NOMO-1 (cell line): ENCODE data around the gene FAM78B.

ENCODE experiments used
- DNase-seq, 2 experiments: peaks; one replicate each; lab custom pipeline; 2025; ENCODE audit not compliant: unreplicated experiment in 2 of 2; lab: John Stamatoyannopoulos, UW

FAM78B gene

GRCh38 chr1:166122873-166123466 is 43.8 kb downstream of the FAM78B start:
- DNase-seq, result no peak

GRCh38 chr1:166121010-166121409 is 45.8 kb downstream of the FAM78B start:
- DNase-seq, result no peak

- no peak for DNase-seq
Observed at GRCh38 chr1:166120281-166120680, 46.5 kb downstream of the FAM78B start.

- DNase-seq, result no peak
Observed at GRCh38 chr1:166119471-166119965, 47.3 kb downstream of the FAM78B start.

GRCh38 chr1:166117776-166118175 is 49.0 kb downstream of the FAM78B start:
- DNase-seq, result no peak

- DNase-seq, result no peak
Observed at GRCh38 chr1:166116026-166116425, 50.8 kb downstream of the FAM78B start.

- no peak for DNase-seq
Observed at GRCh38 chr1:166114419-166114818, 52.4 kb downstream of the FAM78B start.

GRCh38 chr1:166113630-166114029 is 53.2 kb downstream of the FAM78B start:
- no peak for DNase-seq

- no peak for DNase-seq
Observed at GRCh38 chr1:166113031-166113430, 53.8 kb downstream of the FAM78B start.

- no peak for DNase-seq
Observed at GRCh38 chr1:166112425-166112824, 54.4 kb downstream of the FAM78B start.

GRCh38 chr1:166111430-166111829 is 55.4 kb downstream of the FAM78B start:
- no peak for DNase-seq

- DNase-seq, result no peak
Observed at GRCh38 chr1:166090244-166090643, 76.6 kb downstream of the FAM78B start.

- peak; percentile 37 to 58 for DNase-seq
Observed at GRCh38 chr1:166089804-166090203, 77.0 kb downstream of the FAM78B start.

- DNase-seq, result no peak
Observed at GRCh38 chr1:166088572-166088955, 78.2 kb downstream of the FAM78B start.

- no peak for DNase-seq
Observed at GRCh38 chr1:166087734-166088571, 78.8 kb downstream of the FAM78B start.

- no peak for DNase-seq
Observed at GRCh38 chr1:166086113-166086883, 80.5 kb downstream of the FAM78B start.

- no peak for DNase-seq
Observed at GRCh38 chr1:166084613-166085012, 82.2 kb downstream of the FAM78B start.

GRCh38 chr1:166083887-166084286 is 82.9 kb downstream of the FAM78B start:
- no peak for DNase-seq

- DNase-seq, result no peak
Observed at GRCh38 chr1:166082601-166083000, 84.2 kb downstream of the FAM78B start.

GRCh38 chr1:166080967-166081870 is 85.6 kb downstream of the FAM78B start:
- DNase-seq, result no peak
